ENCODE data around the gene HAO1.

The HAO1 gene

DNA sequence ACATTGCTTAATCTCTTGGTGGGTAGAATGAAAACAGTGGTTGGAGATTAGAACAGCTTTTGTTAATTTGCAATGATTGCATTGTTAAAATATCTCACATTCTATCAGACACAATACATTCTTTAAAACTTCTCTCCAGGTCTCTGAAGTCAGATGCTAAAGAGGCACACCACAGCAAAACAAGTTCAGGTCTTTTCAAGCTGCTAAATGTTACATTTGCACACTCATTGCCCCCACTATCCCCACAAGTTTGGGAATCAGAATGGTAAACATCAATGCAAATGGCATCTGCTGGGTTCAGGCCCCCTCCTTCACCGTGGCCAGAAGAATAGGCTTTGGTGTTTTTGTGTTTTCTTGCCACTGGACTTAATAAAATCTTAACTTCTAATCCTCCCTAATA, 10.1 kb upstream of the HAO1 start:
- Mint-ChIP-seq H3K27ac (no peak overlapping the region), H3K4me3 (no peak overlapping the region), H3K4me1 (no peaks in the 10 kb centered on the region), H3K36me3 (ENCODE audit: low read depth) (peaks cover 2% of the 10 kb centered on the region), H3K27me3 (peaks cover 25% of the 10 kb centered on the region), H3K9me3 (peaks cover 21% of the 10 kb centered on the region)
- ATAC-seq (no peak), DNase-seq (no peak)

DNA sequence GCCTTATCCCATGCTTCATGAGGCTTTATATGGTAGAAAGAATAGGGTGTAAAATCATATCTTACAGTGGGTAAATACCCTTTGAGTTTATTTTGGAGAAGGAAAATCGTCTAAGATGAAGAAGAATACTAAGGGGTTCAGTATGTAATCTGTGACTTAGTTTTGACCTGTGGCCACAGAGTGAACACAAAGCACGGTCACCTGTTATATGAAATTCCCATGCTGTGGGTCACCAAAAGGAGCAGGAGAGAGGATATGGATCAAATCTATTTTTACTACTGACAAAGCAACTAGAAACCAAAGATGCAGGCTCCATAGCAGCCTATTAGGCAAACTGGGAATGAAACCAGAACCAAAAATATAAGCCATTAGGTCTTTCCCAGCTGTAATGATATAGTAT, 3.6 kb upstream of the HAO1 start:
- no peak overlapping the region for H3K27ac Mint-ChIP-seq
- no peak overlapping the region for H3K4me3 Mint-ChIP-seq

DNA sequence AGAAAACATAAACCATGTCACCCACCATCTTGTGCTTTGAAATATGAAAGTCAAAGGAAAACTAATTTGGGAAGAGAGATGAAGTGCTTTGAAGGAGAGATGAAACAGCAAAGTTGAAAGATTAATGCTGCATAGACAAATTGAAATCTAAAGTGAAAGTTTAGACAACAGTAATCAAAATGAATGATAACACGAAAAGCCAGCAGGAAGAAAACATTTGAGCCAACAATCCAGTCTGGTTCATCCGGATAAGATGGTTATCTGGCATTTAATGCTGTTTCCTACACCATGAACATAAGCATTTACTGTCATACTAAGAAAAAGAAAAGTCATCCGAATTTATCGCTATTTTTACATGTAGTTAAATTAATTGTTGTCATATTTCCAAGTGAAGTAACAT, 595 bp downstream of the HAO1 start:
- no peak overlapping the region for H3K4me3 Mint-ChIP-seq
- no peaks in the 10 kb centered on the region for H3K9me3 Mint-ChIP-seq
- H3K36me3 Mint-ChIP-seq (ENCODE audit: low read depth) = no peaks in the 10 kb centered on the region
- H3K27ac Mint-ChIP-seq = no peak overlapping the region
- no peaks in the 10 kb centered on the region for H3K4me1 Mint-ChIP-seq
- ATAC-seq (no peak), DNase-seq (no peak)
- H3K27me3 Mint-ChIP-seq = peaks cover 10% of the 10 kb centered on the region

More for the DNA sequence above, 3.6 kb upstream of the HAO1 start:
- Mint-ChIP-seq H3K4me1 (no peaks in the 10 kb centered on the region), H3K36me3 (ENCODE audit: low read depth) (no peaks in the 10 kb centered on the region), H3K9me3 (peaks cover 14% of the 10 kb centered on the region), H3K27me3 (peaks cover 8% of the 10 kb centered on the region)
- no peak for ATAC-seq
- no peak for DNase-seq

DNA sequence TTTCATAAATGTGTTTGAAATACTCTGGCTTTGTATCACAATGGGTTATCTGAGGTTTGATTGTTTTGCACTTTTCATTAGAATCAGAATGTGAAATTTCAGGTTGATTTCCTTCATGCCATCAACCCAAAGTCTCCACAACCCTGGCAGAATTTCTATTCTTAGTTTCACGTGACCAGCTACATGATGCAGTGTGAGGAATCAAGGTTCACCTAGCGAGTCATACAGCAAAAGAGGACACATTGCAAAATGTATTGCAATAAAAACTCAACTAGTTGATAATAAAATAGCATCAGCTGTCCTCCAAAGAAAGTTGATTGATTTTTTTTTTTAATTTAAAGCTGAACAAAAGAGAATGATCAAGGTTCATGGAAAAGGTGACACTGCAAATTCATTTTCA, 2.2 kb downstream of the HAO1 start:
- Mint-ChIP-seq H3K27ac (no peak overlapping the region), H3K4me1 (no peaks in the 10 kb centered on the region), H3K27me3 (peaks cover 10% of the 10 kb centered on the region), H3K4me3 (no peak overlapping the region), H3K9me3 (no peaks in the 10 kb centered on the region), H3K36me3 (ENCODE audit: low read depth) (no peaks in the 10 kb centered on the region)
- DNase-seq = no peak
- no peak for ATAC-seq

DNA sequence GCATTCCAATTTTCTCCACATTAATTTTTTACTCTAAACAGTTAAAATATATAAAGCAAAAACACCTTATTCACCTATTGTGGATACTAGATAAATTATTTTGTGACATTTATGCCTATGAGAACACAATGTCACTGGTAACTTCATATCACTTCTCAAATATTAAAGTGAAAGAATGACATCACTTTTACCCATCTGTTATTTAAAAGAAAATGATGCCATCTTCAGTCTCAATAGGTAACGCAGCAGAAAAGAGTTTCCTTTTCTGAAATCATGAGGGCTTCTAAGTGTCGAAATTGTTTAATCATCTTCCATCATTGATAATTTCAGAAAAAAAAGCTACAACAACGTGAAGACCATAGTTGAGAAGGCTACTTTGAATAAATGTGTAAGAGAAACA, 2.9 kb downstream of the HAO1 start:
- DNase-seq (no peak), ATAC-seq (no peak)
- Mint-ChIP-seq H3K27ac (no peak overlapping the region), H3K9me3 (no peaks in the 10 kb centered on the region), H3K36me3 (ENCODE audit: low read depth) (no peaks in the 10 kb centered on the region), H3K4me3 (no peak overlapping the region), H3K4me1 (no peaks in the 10 kb centered on the region), H3K27me3 (peaks cover 10% of the 10 kb centered on the region)

DNA sequence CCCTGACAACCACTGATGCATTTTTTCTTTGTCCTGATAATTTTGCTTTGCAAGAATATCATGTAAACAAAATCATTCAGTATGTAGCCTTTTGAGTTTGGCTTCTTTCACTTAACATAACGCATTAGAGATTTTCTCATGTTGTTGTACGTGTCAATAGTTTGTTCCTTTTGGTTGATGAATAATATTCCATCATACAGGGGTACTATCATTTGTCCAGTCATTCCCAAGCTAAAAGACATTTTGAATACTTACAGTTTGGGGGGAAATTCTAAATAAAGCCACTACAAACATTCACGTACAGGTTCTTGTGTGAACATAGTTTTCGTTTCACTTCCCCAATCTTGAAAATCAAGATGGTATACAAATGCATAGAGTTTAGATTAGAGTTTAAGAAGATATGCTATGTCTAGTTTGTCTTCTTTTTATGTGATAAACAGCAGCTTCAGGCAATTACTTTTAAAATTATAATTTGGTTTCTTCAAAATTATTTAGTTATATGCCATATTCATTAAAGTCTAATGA, 5.2 kb downstream of the HAO1 start:
- H3K36me3 Mint-ChIP-seq (ENCODE audit: low read depth) = no peaks in the 10 kb centered on the region
- no peak for DNase-seq
- H3K9me3 Mint-ChIP-seq = no peaks in the 10 kb centered on the region
- no peaks in the 10 kb centered on the region for H3K4me1 Mint-ChIP-seq
- no peak for ATAC-seq
- H3K27me3 Mint-ChIP-seq = peaks cover 14% of the 10 kb centered on the region
- no peak overlapping the region for H3K4me3 Mint-ChIP-seq
- H3K27ac Mint-ChIP-seq = no peak overlapping the region

DNA sequence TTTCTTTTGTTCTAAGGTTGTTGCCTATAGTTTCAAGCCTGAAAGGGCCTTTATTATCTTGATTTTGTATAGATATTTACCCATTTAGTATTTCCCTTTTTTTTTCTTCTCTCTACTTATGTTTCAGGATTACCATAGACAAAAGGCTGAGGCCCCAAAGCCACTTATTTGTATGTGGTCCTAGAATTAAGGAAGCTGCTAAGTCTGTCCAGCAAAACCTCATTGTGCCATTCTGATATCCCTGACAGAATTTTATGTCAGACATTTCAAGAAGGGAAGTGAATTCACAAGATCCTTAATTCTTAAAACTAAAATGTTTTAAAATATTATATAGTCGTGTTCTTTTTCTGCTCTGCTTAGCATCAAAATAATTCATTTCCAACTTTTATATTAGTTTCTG, 6.9 kb downstream of the HAO1 start:
- Mint-ChIP-seq H3K27ac (no peak overlapping the region), H3K36me3 (ENCODE audit: low read depth) (no peaks in the 10 kb centered on the region), H3K4me1 (no peaks in the 10 kb centered on the region), H3K9me3 (no peaks in the 10 kb centered on the region), H3K4me3 (no peak overlapping the region), H3K27me3 (peaks cover 14% of the 10 kb centered on the region)
- ATAC-seq (no peak), DNase-seq (no peak)

DNA sequence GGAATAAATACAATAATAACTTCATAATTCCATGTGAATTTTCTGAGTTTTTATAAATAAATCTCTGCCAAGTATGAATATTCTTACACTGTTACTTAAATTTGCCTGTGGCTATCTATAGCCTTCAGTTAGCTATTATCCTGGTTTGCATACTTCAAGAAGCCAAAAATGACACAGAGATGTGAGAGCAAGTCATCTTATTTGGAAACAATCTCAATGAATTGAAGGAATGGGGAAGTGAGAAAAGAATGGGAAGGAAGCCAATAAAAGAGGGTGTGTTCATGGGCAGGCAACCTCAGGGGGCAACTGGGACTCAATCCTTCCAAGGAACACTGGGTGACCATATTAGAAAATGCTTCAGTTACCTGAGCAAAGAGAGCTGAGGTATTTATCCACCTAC, 9.9 kb downstream of the HAO1 start:
- ATAC-seq (no peak), DNase-seq (no peak)
- Mint-ChIP-seq H3K4me3 (no peak overlapping the region), H3K27me3 (peaks cover 4% of the 10 kb centered on the region), H3K9me3 (no peaks in the 10 kb centered on the region), H3K36me3 (ENCODE audit: low read depth) (no peaks in the 10 kb centered on the region), H3K4me1 (no peaks in the 10 kb centered on the region), H3K27ac (no peak overlapping the region)

DNA sequence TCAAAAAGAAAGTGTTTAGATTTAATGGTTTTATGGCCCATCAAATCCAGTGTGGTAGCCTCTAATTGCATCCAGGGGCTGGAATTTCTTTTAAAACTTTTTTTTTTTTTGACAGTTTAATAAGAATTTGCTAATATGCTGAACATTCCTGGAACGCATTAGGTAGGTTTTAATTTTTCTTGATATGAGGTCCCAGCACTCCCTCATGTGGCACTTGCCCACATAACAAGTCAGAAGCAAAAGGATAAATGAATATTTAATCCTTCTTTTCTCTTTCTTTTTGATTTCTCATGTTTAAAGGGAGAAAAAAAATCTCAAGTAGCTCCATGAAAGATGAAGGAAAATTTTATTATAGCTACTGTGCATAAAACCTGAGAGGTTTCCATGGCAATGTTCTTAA, 13.5 kb downstream of the HAO1 start:
- H3K4me3 Mint-ChIP-seq = no peak overlapping the region
- H3K27ac Mint-ChIP-seq = no peak overlapping the region
- H3K36me3 Mint-ChIP-seq (ENCODE audit: low read depth) = no peaks in the 10 kb centered on the region
- H3K9me3 Mint-ChIP-seq = no peaks in the 10 kb centered on the region
- H3K27me3 Mint-ChIP-seq = peaks cover 4% of the 10 kb centered on the region
- ATAC-seq = no peak
- DNase-seq = no peak
- H3K4me1 Mint-ChIP-seq = no peaks in the 10 kb centered on the region

DNA sequence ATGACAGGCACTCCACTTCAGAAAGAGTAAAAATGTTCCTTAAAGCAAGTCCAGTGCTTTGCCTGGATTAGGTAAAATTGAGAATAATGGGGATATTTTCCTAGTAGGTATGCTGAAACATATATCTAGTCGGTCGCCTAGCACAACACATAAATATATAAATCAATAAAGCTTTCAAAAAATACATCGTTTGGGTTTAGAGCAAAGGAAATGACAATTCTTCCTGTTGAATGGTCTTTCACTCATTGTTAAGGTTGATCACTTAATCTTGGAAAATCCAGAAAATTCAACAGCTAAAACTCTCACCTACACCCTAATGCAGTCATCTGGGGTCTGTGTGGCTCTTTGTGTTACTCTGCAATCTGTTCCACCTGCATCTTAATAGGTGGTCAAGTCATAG, 13.9 kb downstream of the HAO1 start:
- H3K9me3 Mint-ChIP-seq = no peaks in the 10 kb centered on the region
- H3K27ac Mint-ChIP-seq = no peak overlapping the region
- peaks cover 4% of the 10 kb centered on the region for H3K27me3 Mint-ChIP-seq
- H3K4me1 Mint-ChIP-seq = no peaks in the 10 kb centered on the region
- ATAC-seq = no peak
- no peak overlapping the region for H3K4me3 Mint-ChIP-seq
- no peak for DNase-seq
- H3K36me3 Mint-ChIP-seq (ENCODE audit: low read depth) = no peaks in the 10 kb centered on the region

DNA sequence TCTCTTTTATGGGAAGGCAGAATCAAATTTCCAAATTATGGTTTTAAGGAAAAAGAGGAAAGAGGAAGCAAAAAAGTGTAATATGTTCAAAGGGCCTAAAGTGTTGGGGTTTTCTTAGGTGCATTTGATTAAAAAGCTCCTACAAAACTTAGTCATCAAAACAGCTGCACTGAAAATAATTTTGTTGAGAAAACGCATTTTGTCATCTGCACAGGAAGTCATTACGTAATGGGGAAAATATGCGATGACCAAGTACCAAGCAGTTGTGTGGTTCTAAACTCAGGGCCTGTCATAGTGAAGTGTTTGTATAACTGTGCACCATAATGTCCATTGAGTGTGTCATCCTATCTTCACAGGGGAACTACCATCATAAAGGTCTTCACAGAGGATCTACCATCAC, 15.6 kb downstream of the HAO1 start:
- Mint-ChIP-seq H3K9me3 (no peaks in the 10 kb centered on the region), H3K27me3 (peaks cover 8% of the 10 kb centered on the region), H3K36me3 (ENCODE audit: low read depth) (no peaks in the 10 kb centered on the region), H3K4me1 (no peaks in the 10 kb centered on the region), H3K4me3 (no peak overlapping the region), H3K27ac (no peak overlapping the region)
- ATAC-seq (no peak), DNase-seq (no peak)

DNA sequence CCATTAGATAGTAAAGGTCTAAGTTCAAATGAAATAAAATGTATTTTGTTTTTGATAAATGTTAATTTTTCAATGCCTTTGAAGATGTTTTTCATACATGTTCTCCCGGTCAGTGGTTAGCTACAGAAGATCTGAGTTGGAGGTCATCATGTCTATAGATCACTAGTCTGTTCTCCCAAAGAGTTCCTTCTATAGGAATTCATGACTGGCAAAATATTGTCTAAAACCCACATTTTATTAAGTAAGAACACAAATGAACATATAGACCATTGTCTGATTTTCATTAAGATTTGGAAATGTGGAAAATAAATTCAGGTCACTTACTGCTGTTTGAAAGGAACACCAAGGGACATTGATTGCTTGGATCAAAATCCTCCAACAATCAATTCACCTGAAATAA, 23.6 kb downstream of the HAO1 start:
- peaks cover 12% of the 10 kb centered on the region for H3K27me3 Mint-ChIP-seq
- no peaks in the 10 kb centered on the region for H3K4me1 Mint-ChIP-seq

DNA sequence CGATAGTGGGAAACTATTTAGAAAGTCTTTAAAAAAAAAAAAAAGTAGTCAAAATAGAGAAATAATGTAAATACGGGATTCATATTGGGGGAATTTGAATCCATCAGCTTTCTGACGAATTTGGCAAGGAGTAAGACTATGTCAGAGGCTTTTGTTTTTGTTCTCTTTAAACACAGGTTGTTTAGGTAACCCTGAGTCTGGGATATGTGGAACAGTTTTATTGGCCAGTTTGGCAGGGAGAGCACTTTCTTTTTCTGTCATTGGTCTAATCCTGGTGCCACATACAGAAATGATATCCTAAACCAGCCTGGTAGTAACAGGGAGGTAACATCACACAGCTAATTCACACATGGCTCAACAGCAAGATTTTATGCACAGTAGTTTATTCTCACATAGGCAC, 27.7 kb downstream of the HAO1 start:
- H3K27me3 Mint-ChIP-seq = peaks cover 3% of the 10 kb centered on the region
- no peak for ATAC-seq
- no peaks in the 10 kb centered on the region for H3K9me3 Mint-ChIP-seq
- H3K4me3 Mint-ChIP-seq = no peak overlapping the region
- H3K36me3 Mint-ChIP-seq (ENCODE audit: low read depth) = no peaks in the 10 kb centered on the region
- no peak for DNase-seq
- no peak overlapping the region for H3K27ac Mint-ChIP-seq
- no peaks in the 10 kb centered on the region for H3K4me1 Mint-ChIP-seq

More for the DNA sequence above, 23.6 kb downstream of the HAO1 start:
- no peaks in the 10 kb centered on the region for H3K9me3 Mint-ChIP-seq
- no peak overlapping the region for H3K27ac Mint-ChIP-seq
- DNase-seq (no peak), ATAC-seq (no peak)
- no peak overlapping the region for H3K4me3 Mint-ChIP-seq
- H3K36me3 Mint-ChIP-seq (ENCODE audit: low read depth) = no peaks in the 10 kb centered on the region

DNA sequence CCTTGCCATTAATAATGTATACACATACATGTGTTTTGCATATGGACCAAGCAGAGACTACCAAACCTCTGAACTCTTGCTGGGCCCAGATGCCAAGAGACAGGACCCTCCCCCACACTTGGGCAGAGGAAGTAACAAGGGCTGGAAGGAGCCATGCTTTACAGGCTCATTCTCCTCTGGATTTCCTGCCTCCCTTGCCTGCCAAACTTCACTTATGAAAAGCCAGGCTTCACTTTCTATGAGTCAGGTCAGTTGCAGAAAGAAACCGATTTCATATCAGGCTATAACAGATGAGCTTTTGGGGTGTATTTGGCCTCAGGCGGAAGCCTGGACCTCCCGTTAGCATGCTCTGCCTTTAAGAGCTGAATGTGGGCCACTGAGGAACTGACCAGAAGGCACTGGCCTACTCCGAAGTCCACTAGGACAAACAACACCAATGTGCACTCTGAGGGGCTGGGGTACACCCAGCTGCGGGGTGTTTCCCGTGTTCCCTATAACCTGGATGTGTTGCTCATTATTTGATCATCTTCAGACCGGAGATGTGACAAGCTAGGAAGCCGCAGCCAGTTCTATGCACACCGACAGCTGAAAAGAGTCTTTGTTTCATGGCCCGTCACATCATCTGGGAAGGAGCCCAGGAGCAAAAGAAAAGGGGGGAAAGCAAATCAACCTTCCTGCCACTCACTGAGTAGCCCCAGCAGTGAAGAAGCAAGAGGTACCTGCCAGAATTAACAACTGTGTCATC, 28.5 kb downstream of the HAO1 start:
- Mint-ChIP-seq H3K4me1 (no peaks in the 10 kb centered on the region), H3K36me3 (ENCODE audit: low read depth) (no peaks in the 10 kb centered on the region), H3K4me3 (no peak overlapping the region), H3K27ac (no peak overlapping the region), H3K27me3 (peaks cover 3% of the 10 kb centered on the region), H3K9me3 (no peaks in the 10 kb centered on the region)
- ATAC-seq (no peak), DNase-seq (no peak)

DNA sequence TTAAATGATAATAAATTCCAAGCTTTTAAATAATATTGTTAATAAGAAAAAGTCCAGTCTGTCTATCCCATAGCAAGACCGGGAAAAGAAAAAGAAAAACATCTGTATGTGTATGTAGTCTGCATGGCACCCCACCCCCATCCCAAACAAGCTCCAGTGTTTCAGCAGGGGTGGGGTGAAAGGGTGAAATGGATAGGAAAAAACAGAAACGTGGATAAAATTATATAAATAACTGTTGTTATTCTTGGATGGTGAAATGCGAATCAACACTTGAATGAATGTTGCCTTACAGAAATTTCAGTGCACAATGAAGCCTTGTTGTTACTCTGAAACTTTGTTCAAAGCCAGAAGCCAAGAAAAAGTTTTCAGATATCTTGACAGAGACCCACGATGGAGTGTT, 31.4 kb downstream of the HAO1 start:
- Mint-ChIP-seq H3K27me3 (peaks cover 1% of the 10 kb centered on the region), H3K36me3 (ENCODE audit: low read depth) (no peaks in the 10 kb centered on the region), H3K4me1 (no peaks in the 10 kb centered on the region), H3K27ac (no peak overlapping the region), H3K9me3 (no peaks in the 10 kb centered on the region), H3K4me3 (no peak overlapping the region)
- ATAC-seq = no peak
- no peak for DNase-seq

DNA sequence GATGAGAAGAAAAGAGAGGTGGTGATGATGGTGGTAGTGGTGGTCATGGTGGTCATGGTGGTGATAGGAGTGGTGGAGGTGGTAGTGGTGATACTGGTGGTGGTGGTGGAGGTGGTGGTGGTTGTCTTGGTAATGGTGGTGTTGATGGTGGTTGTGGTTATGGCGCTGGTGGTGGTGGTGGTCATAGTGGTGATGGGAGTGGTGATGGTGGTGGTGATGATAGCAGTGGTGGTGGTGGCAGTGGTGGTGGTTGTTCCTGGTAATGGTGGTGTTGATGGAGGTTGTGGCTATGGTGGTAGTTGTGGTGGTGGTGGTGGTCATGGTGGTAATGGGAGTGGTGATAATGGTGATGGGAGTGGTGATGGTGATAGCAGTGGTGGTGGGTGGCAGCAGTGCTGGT, 36.8 kb downstream of the HAO1 start:
- ATAC-seq (no peak), DNase-seq (no peak)
- H3K27ac Mint-ChIP-seq = peak overlapping the region; percentile 68
- peaks cover 1% of the 10 kb centered on the region for H3K27me3 Mint-ChIP-seq
- no peaks in the 10 kb centered on the region for H3K36me3 Mint-ChIP-seq (ENCODE audit: low read depth)
- peaks cover 1% of the 10 kb centered on the region for H3K4me1 Mint-ChIP-seq
- no peaks in the 10 kb centered on the region for H3K9me3 Mint-ChIP-seq
- no peak overlapping the region for H3K4me3 Mint-ChIP-seq

Data from activated naive CD8-positive, alpha-beta T cell treated with anti-CD3 and anti-CD28 coated beads, Interleukin-2, amount 50 U/mL, for 24 hours (primary cell).